G401 (cell line): ENCODE results near the gene DCAF12L2. TPM values are rescaled to one million over a fixed set of nuclear protein-coding genes. Genes with fewer than 3 reads are reported as not detected.
"Not testable (repeated sequence)": the region's sequence is repeated elsewhere in the genome, so short reads cannot be mapped to it uniquely, and the experiment has no call there.

Experiments used
- DNase-seq: peaks from one replicate; pipeline ENCODE4 v3.0.0-alpha.2; 2015; ENCODE audit warnings: low spot score
- in situ Hi-C: cut with HindIII; loops from 2 replicates; pipeline ENCODE4 v1.10.0; 2016; ENCODE audit warnings: low sequenced_read_pairs, mixed read lengths
- total RNA-seq: library from RNA; depleted of rRNA; stranded (reverse); fragments of >200 nt; shearing (Covaris generic); gene quantifications from 2 replicates; pipeline ENCODE4 v1.2.3, GENCODE V29; 2014; rRNA removed

Gene DCAF12L2
- total RNA-seq = not detected in 2 replicates

GRCh38 chrX:126165721-126166461 is at the start of gene DCAF12L2:
Gene DCAF12L2 (minus strand): TSS chrX:126166289. CDS start chrX:126165924, 365 bp downstream.
- DNase-seq = peak; percentile 3
- in situ Hi-C loops = no loop called here

- DNase-seq, in situ Hi-C loops: not testable (repeated sequence)
Measured at GRCh38 chrX:126190888-126191287, 24.8 kb upstream of the DCAF12L2 start.

GRCh38 chrX:126177133-126177840 is 11.2 kb upstream of the DCAF12L2 start:
- in situ Hi-C loops = no loop called here
- DNase-seq = no peak

- no peak for DNase-seq
- in situ Hi-C loops = no loop called here
Measured at GRCh38 chrX:126170720-126171119, 4.6 kb upstream of the DCAF12L2 start.

- in situ Hi-C loops = no loop called here
- DNase-seq = no peak
Measured at GRCh38 chrX:126167560-126167959, 1.5 kb upstream of the DCAF12L2 start.

GRCh38 chrX:126165401-126165720 is 728 bp downstream of the DCAF12L2 start:
- no peak for DNase-seq
- in situ Hi-C loops = no loop called here

GRCh38 chrX:126164689-126165400 is 1.2 kb downstream of the DCAF12L2 start:
- in situ Hi-C loops = no loop called here
- no peak for DNase-seq

GRCh38 chrX:126164226-126164625 is 1.9 kb downstream of the DCAF12L2 start:
- no peak for DNase-seq
- in situ Hi-C loops = no loop called here

GRCh38 chrX:126141014-126141413 is 25.1 kb downstream of the DCAF12L2 start:
- no peak for DNase-seq
- in situ Hi-C loops = no loop called here

- in situ Hi-C loops = no loop called here
- no peak for DNase-seq
Measured at GRCh38 chrX:126137899-126138298, 28.2 kb downstream of the DCAF12L2 start.

- no peak for DNase-seq
- in situ Hi-C loops = no loop called here
Measured at GRCh38 chrX:126124721-126125120, 41.4 kb downstream of the DCAF12L2 start.
